Calu3 (cell line): Measurements from ENCODE around the gene TTC4. TPM values are rescaled to one million over a fixed set of nuclear protein-coding genes. Genes with fewer than 3 reads are reported as not detected.

Source experiments
- BruUV-seq: library from RNA; stranded (reverse); fragments of 400-500 nt; replicated peaks from 2 replicates; lab custom pipeline; 2021; lab: Mats Ljungman, UMichigan
- CTCF ChIA-PET: fragments of 300-600 bp; sonication (Branson Sonifier 250); formaldehyde crosslinking; loops from one replicate; lab custom pipeline; 2022; ENCODE audit warnings: antibody characterized with exemption; lab: Charles Lee
- DNase-seq: peaks from one replicate; pipeline ENCODE4 v3.0.0; 2022
- H3K27ac Mint-ChIP-seq: one replicate; pipeline ENCODE4 v1.8.0; 2022; ENCODE audit warnings: mixed read lengths; ENCODE audit not compliant: unreplicated experiment
- H3K27me3 Mint-ChIP-seq: one replicate; pipeline ENCODE4 v1.8.0; 2022; ENCODE audit warnings: mixed read lengths; ENCODE audit not compliant: unreplicated experiment
- H3K36me3 Mint-ChIP-seq: one replicate; pipeline ENCODE4 v1.8.0; 2022; ENCODE audit warnings: mild to moderate bottlenecking, moderate library complexity, mixed read lengths; ENCODE audit not compliant: insufficient read depth, unreplicated experiment
- H3K4me1 Mint-ChIP-seq: one replicate; pipeline ENCODE4 v1.8.0; 2022; ENCODE audit warnings: mild to moderate bottlenecking, low read depth, mixed read lengths; ENCODE audit not compliant: unreplicated experiment
- H3K4me3 Mint-ChIP-seq: one replicate; pipeline ENCODE4 v1.8.0; 2022; ENCODE audit warnings: mild to moderate bottlenecking, low read depth, moderate library complexity, mixed read lengths; ENCODE audit not compliant: unreplicated experiment
- H3K9me3 Mint-ChIP-seq: one replicate; pipeline ENCODE4 v1.8.0; 2022; ENCODE audit warnings: low read depth, mixed read lengths; ENCODE audit not compliant: unreplicated experiment
- intact Hi-C: fragments of 100-400 bp; cut with micrococcal nuclease; formaldehyde crosslinking; loops from one replicate; pipeline ENCODE4 v1.10.0; 2022; ENCODE audit not compliant: unreplicated experiment
- total RNA-seq: library from RNA; stranded (reverse); gene quantifications from 2 replicates; pipeline ENCODE4 v1.2.3, GENCODE V29; 2022
- TF ChIP-seq, protein P1 (sequence below): fragments of 200-600 bp; IDR thresholded peaks from one replicate; pipeline ENCODE4 v1.8.0; 2022; ENCODE audit warnings: antibody characterized with exemption; ENCODE audit not compliant: unreplicated experiment

Gene TTC4
- total RNA-seq, 1 experiment from 2014 or later, result 22.9 TPM

DNA sequence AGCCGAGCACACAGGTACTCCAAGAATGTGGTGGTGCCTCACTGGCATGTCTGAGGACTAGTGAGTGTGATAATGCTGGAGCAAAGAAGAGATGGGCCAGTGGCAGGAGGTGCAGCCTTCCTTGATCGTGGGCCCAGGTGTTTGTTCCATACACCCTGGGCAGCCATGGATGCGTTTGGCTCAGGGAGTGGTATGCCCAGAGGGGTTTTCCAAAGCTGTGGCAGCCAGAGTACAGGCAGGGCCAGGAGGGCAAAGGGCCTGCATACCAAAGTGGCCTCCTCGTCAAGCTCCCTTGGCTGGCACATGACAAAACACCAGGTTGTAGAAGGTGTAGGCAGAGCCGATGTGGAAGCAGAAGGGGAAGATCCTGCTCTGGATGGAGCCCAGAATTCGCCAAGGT is 29.6 kb downstream of the TTC4 start:
- H3K9me3 Mint-ChIP-seq, result no peaks in the 10 kb centered on the region
- CTCF ChIA-PET, result interaction anchor here (0.5 kb wide), 1 partner anchor 22 kb away, joined by 4 read pairs; no protein-coding TSS in a partner anchor
- TF ChIP-seq, protein P1, sequence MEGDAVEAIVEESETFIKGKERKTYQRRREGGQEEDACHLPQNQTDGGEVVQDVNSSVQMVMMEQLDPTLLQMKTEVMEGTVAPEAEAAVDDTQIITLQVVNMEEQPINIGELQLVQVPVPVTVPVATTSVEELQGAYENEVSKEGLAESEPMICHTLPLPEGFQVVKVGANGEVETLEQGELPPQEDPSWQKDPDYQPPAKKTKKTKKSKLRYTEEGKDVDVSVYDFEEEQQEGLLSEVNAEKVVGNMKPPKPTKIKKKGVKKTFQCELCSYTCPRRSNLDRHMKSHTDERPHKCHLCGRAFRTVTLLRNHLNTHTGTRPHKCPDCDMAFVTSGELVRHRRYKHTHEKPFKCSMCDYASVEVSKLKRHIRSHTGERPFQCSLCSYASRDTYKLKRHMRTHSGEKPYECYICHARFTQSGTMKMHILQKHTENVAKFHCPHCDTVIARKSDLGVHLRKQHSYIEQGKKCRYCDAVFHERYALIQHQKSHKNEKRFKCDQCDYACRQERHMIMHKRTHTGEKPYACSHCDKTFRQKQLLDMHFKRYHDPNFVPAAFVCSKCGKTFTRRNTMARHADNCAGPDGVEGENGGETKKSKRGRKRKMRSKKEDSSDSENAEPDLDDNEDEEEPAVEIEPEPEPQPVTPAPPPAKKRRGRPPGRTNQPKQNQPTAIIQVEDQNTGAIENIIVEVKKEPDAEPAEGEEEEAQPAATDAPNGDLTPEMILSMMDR, result no peak
- no peak overlapping the region for H3K4me3 Mint-ChIP-seq
- H3K27me3 Mint-ChIP-seq, result peaks cover 18% of the 10 kb centered on the region
- no TSS peak for BruUV-seq
- no peak overlapping the region for H3K27ac Mint-ChIP-seq
- DNase-seq, result no peak
- no peaks in the 10 kb centered on the region for H3K4me1 Mint-ChIP-seq
- peaks cover 12% of the 10 kb centered on the region for H3K36me3 Mint-ChIP-seq
- intact Hi-C loops, result no loop called here

DNA sequence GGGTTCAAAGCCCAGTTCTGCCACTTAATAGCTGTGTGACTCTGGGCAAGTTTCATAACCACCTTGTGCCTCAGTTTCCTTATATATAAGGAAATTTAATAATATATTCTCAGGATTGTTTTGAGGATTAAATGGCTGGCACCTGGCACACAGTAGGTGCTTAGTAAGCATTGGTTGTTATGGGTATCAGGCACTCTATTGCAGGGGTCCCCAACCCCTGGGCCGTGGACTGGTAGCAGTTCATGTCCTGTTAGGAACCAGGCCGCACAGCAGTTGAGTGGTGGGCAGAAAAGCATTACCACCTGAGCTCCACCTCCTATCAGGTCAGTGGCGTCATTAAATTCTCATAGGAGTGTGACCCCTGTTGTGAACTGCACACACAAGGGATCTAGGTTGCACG is 30.2 kb downstream of the TTC4 start:
- H3K36me3 Mint-ChIP-seq, result peaks cover 12% of the 10 kb centered on the region
- H3K27ac Mint-ChIP-seq, result no peak overlapping the region
- BruUV-seq, result no TSS peak
- TF ChIP-seq, protein P1, result no peak
- CTCF ChIA-PET, result no interaction called here
- DNase-seq, result no peak
- H3K4me1 Mint-ChIP-seq, result no peaks in the 10 kb centered on the region
- H3K27me3 Mint-ChIP-seq, result peaks cover 18% of the 10 kb centered on the region
- intact Hi-C loops, result no loop called here
- H3K4me3 Mint-ChIP-seq, result no peak overlapping the region
- H3K9me3 Mint-ChIP-seq, result no peaks in the 10 kb centered on the region

DNA sequence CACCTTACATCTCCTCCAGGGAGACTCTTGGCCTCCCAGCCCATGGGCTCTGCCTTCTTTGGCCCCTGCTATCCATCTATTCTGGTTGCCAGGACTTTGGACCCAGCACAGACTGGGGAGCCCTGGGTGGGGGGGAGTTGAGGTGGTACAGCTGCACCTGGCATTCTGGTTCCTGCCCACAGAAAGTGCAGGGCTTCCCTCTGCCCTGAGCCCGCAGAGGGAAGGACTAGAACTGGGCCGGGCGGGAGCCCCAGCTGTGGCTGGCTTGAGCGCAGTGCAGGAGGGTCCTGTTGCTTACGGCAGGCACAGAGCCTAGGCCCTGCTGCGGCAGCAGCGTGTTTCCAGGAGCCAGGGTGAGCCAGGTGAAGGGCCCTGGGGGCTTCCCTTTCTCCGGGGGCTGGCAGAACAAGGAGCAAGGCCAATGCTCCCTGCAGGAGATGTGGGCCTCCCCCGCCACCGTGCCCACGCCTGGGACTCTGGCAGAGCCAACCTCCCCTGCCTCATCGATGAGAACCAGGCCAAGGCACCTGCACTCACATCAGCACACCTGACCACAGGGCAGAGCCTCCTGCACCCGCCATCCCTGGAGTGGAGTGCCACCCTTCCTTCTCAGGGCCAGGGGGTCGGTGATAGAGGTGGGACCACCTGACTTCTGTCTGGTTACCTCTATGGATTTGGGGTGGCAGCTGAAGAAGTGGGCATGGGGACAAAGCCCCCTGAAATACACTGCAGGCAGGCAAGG is 32.6 kb downstream of the TTC4 start:
- peaks cover 7% of the 10 kb centered on the region for H3K36me3 Mint-ChIP-seq
- no peak overlapping the region for H3K4me3 Mint-ChIP-seq
- no peaks in the 10 kb centered on the region for H3K4me1 Mint-ChIP-seq
- DNase-seq, result no peak
- H3K9me3 Mint-ChIP-seq, result no peaks in the 10 kb centered on the region
- H3K27me3 Mint-ChIP-seq, result peaks cover 18% of the 10 kb centered on the region
- no peak overlapping the region for H3K27ac Mint-ChIP-seq
- TF ChIP-seq, protein P1, result no peak
- CTCF ChIA-PET, result interaction anchor here (0.5 kb wide), 1 partner anchor 21 kb away, joined by 5 read pairs; no protein-coding TSS in a partner anchor
- intact Hi-C loops, result no loop called here
- BruUV-seq, result no TSS peak

DNA sequence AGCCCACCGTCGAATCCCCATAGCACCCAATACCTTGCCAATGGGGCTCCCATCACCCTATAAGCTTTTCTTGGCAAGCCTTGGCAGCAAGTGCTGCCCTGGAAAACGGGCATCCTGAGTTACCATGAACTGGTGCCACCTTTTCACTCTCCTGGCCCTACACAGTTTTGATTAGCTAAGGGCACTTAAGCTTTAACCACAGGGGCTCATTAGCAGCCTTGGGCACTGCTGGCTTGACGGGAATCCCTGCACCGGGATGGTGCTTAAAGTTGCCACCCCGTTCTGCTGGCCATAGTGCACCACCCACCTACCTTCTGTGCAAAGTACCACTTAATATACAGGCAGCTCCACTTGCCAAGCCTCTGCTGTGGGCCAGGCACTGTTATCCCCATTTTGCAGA is 34.9 kb downstream of the TTC4 start:
- no peak for DNase-seq
- intact Hi-C loops, result no loop called here
- no peak overlapping the region for H3K27ac Mint-ChIP-seq
- no peaks in the 10 kb centered on the region for H3K9me3 Mint-ChIP-seq
- no peaks in the 10 kb centered on the region for H3K36me3 Mint-ChIP-seq
- H3K4me1 Mint-ChIP-seq, result no peaks in the 10 kb centered on the region
- BruUV-seq, result no TSS peak
- CTCF ChIA-PET, result no interaction called here
- H3K27me3 Mint-ChIP-seq, result peaks cover 18% of the 10 kb centered on the region
- TF ChIP-seq, protein P1, result no peak
- H3K4me3 Mint-ChIP-seq, result no peak overlapping the region
